CD8-positive, alpha-beta memory T cell (primary cell): ENCODE results near the gene MACROD2. TPM values are rescaled to one million over a fixed set of nuclear protein-coding genes. Genes with fewer than 3 reads are reported as not detected.

ENCODE experiments used
- CTCF ChIA-PET: fragments of 350-600 bp; sonication (Branson Sonifier 250); formaldehyde crosslinking; loops from one replicate; lab custom pipeline; 2021; ENCODE audit warnings: antibody characterized with exemption; lab: Charles Lee
- POLR2A ChIA-PET: fragments of 350-600 bp; sonication (Branson Sonifier 250); formaldehyde crosslinking; loops from one replicate; lab custom pipeline; 2021; ENCODE audit warnings: antibody characterized with exemption; lab: Charles Lee
- DNase-seq, 5 donors: peaks; one replicate each; pipeline versions ENCODE4 v3.0.0 to v3.0.0-alpha.2; 2020 to 2022; ENCODE audit warnings: mixed read lengths in 1 of 5
- H3K27ac ChIP-seq: one replicate; pipeline ENCODE4 v1.7.0; 2013; ENCODE audit warnings: low read depth, mild to moderate bottlenecking, low read length, moderate library complexity
- H3K27me3 ChIP-seq: 2 replicates; pipeline ENCODE4 v1.7.0; 2013; ENCODE audit warnings: low read length, mild to moderate bottlenecking; ENCODE audit not compliant: insufficient read depth, poor library complexity, severe bottlenecking
- H3K36me3 ChIP-seq: 2 replicates; pipeline ENCODE4 v1.7.0; 2013; ENCODE audit warnings: mild to moderate bottlenecking, low read length, moderate library complexity; ENCODE audit not compliant: insufficient read depth
- H3K4me1 ChIP-seq: 2 replicates; pipeline ENCODE4 v1.7.0; 2013; ENCODE audit warnings: mild to moderate bottlenecking, low read length, moderate library complexity; ENCODE audit not compliant: insufficient read depth
- H3K4me3 ChIP-seq: 2 replicates; pipeline ENCODE4 v1.7.0; 2013; ENCODE audit warnings: mild to moderate bottlenecking, low read length
- H3K9me3 ChIP-seq: 2 replicates; pipeline ENCODE4 v1.7.0; 2013; ENCODE audit warnings: mild to moderate bottlenecking, low read length
- H3K27ac Mint-ChIP-seq, 8 donors: one replicate each; pipeline ENCODE4 v1.8.0; 2020 to 2021; ENCODE audit warnings: mixed read lengths in 8 of 8, mild to moderate bottlenecking in 6 of 8, inconsistent platforms in 3 of 8, moderate library complexity in 3 of 8
- H3K27me3 Mint-ChIP-seq, 2 donors: one replicate each; pipeline ENCODE4 v1.8.0; 2020 to 2021; ENCODE audit warnings: mixed read lengths in 2 of 2, mild to moderate bottlenecking in 1 of 2, moderate library complexity in 1 of 2
- H3K36me3 Mint-ChIP-seq, 3 donors: one replicate each; pipeline ENCODE4 v1.8.0; 2020 to 2021; ENCODE audit warnings: mixed read lengths in 3 of 3, inconsistent platforms in 1 of 3, mild to moderate bottlenecking in 1 of 3
- H3K4me1 Mint-ChIP-seq, 3 donors: one replicate each; pipeline ENCODE4 v1.8.0; 2020 to 2021; ENCODE audit warnings: mixed read lengths in 3 of 3, inconsistent platforms in 1 of 3, mild to moderate bottlenecking in 1 of 3
- H3K4me3 Mint-ChIP-seq, 7 donors: one replicate each; pipeline ENCODE4 v1.8.0; 2020 to 2021; ENCODE audit warnings: mixed read lengths in 7 of 7, mild to moderate bottlenecking in 6 of 7, moderate library complexity in 4 of 7, inconsistent platforms in 2 of 7
- H3K9me3 Mint-ChIP-seq, 5 donors: one replicate each; pipeline ENCODE4 v1.8.0; 2020 to 2022; ENCODE audit warnings: mixed read lengths in 5 of 5, mild to moderate bottlenecking in 3 of 5, moderate library complexity in 2 of 5, inconsistent platforms in 1 of 5
- polyA plus RNA-seq: library from polyadenylated mRNA; unstranded; fragments of 300-500 nt; fragmentation: Illumina TruSeq; gene quantifications from one replicate; pipeline ENCODE4 v1.2.3, GENCODE V29; 2021
- total RNA-seq, 2 experiments: library from RNA; stranded (reverse); gene quantifications; one replicate each; pipeline ENCODE4 v1.2.3, GENCODE V29; 2021

Gene MACROD2
- total and polyA plus RNA-seq, 3 experiments from 2014 or later = not detected

- Histone ChIP-seq H3K9me3 (no peaks in the 10 kb centered on the region), H3K4me1 (no peaks in the 10 kb centered on the region), H3K27ac (no peak overlapping the region), H3K4me3 (no peak overlapping the region), H3K36me3 (no peaks in the 10 kb centered on the region), H3K27me3 (no peaks in the 10 kb centered on the region)
- ChIA-PET POLR2A (no interaction called here), CTCF (no interaction called here)
- peaks cover 0 to 1% of the 10 kb centered on the region in 2 donors for H3K27me3 Mint-ChIP-seq
- no peaks in the 10 kb centered on the region for H3K36me3 Mint-ChIP-seq
- no peak for DNase-seq
- H3K27ac Mint-ChIP-seq = no peak overlapping the region
- no peaks in the 10 kb centered on the region for H3K4me1 Mint-ChIP-seq
- H3K4me3 Mint-ChIP-seq = no peak overlapping the region
- H3K9me3 Mint-ChIP-seq = peaks cover 0 to 20% (median 7%) of the 10 kb centered on the region in 5 donors
These were observed 1840.5 kb downstream of the MACROD2 start for GRCh38 chr20:15835811-15836210.

DNA sequence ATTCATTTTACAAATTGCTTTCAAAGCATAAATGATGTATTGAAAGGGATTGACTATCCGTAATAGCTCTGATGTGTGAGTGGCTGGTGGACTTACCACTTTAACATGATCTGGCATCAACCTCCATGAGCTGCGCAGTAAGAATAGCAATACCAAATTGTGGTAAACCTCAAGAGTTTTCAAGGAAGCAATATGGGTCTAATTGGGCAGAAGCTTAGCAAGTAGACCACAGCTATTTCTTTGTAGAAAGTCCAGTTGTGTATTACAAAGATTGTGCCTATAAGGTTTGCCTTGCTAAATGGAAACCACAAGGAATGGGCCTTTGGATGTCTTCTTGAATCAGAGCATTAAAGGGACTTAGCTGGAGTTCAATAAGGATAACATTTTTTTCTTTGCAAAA, 1841.3 kb downstream of the MACROD2 start:
- Mint-ChIP-seq H3K9me3 (peaks cover 1 to 20% (median 10%) of the 10 kb centered on the region in 5 donors), H3K27me3 (peaks cover 0 to 1% of the 10 kb centered on the region in 2 donors), H3K27ac (no peak overlapping the region), H3K4me3 (no peak overlapping the region), H3K4me1 (no peaks in the 10 kb centered on the region), H3K36me3 (no peaks in the 10 kb centered on the region)
- H3K9me3 ChIP-seq = no peaks in the 10 kb centered on the region
- ChIA-PET POLR2A (no interaction called here), CTCF (no interaction called here)
- no peak overlapping the region for H3K27ac ChIP-seq
- H3K4me3 ChIP-seq = no peak overlapping the region
- DNase-seq = no peak
- H3K27me3 ChIP-seq = no peaks in the 10 kb centered on the region
- H3K36me3 ChIP-seq = no peaks in the 10 kb centered on the region
- no peaks in the 10 kb centered on the region for H3K4me1 ChIP-seq

- H3K4me3 Mint-ChIP-seq = no peak overlapping the region
- H3K27me3 ChIP-seq = no peaks in the 10 kb centered on the region
- no peaks in the 10 kb centered on the region for H3K36me3 ChIP-seq
- H3K36me3 Mint-ChIP-seq = no peaks in the 10 kb centered on the region
- peaks cover 3 to 24% (median 10%) of the 10 kb centered on the region in 5 donors for H3K9me3 Mint-ChIP-seq
- no peak overlapping the region for H3K4me3 ChIP-seq
- no peak overlapping the region for H3K27ac ChIP-seq
- no peaks in the 10 kb centered on the region for H3K4me1 Mint-ChIP-seq
- POLR2A ChIA-PET = no interaction called here
- no peak for DNase-seq
- CTCF ChIA-PET = no interaction called here
- no peak overlapping the region for H3K27ac Mint-ChIP-seq
- no peaks in the 10 kb centered on the region for H3K9me3 ChIP-seq
- H3K27me3 Mint-ChIP-seq = peaks cover 0 to 1% of the 10 kb centered on the region in 2 donors
- no peaks in the 10 kb centered on the region for H3K4me1 ChIP-seq
These were observed 1842.2 kb downstream of the MACROD2 start for GRCh38 chr20:15837563-15837962.

- Histone ChIP-seq H3K4me1 (no peaks in the 10 kb centered on the region), H3K27me3 (no peaks in the 10 kb centered on the region), H3K36me3 (no peaks in the 10 kb centered on the region), H3K4me3 (no peak overlapping the region), H3K9me3 (no peaks in the 10 kb centered on the region), H3K27ac (no peak overlapping the region)
- Mint-ChIP-seq H3K27ac (no peak overlapping the region), H3K36me3 (no peaks in the 10 kb centered on the region), H3K4me3 (no peak overlapping the region), H3K9me3 (peaks cover 3 to 29% (median 10%) of the 10 kb centered on the region in 5 donors), H3K27me3 (peaks cover 0 to 1% of the 10 kb centered on the region in 2 donors), H3K4me1 (no peaks in the 10 kb centered on the region)
- POLR2A ChIA-PET = no interaction called here
- CTCF ChIA-PET = no interaction called here
- no peak for DNase-seq
These were observed 1843.2 kb downstream of the MACROD2 start for GRCh38 chr20:15838466-15838865.

DNA sequence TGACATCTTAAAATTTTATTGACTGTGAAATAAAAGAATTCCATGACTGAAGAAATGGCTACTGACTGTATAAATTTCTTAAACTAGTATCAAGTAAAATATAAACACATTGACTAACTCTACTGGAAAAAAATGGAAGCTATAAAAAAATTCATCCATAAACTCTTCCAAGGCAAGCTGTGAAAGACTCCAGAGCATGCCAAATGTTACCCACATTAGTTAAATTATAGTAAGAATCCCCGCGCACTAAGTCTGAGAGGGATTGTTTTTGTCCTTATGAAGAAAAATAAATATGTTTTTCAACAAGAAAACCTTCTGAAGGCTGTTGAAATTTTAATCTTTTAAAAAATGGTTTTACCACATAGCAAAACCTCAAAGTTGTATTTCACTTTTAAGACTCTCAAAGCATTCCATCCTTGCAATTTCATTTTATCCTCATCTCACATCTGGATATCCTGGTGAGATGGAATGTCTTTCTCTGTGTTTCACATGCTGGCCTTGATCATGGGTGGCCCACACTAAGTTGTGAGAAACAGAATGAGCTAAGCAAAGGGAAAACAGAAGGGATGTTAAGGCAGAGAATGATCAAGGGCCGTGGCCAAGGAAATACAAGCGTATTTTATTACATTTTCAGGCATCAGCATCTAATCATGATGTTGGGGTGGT, 1845.5 kb downstream of the MACROD2 start:
- no peaks in the 10 kb centered on the region for H3K4me1 ChIP-seq
- H3K36me3 ChIP-seq = no peaks in the 10 kb centered on the region
- Mint-ChIP-seq H3K27ac (peak overlapping the region in 1 of 8 donors; percentile 47), H3K9me3 (peaks cover 2 to 29% (median 8%) of the 10 kb centered on the region in 5 donors), H3K4me1 (no peaks in the 10 kb centered on the region), H3K27me3 (no peaks in the 10 kb centered on the region), H3K36me3 (no peaks in the 10 kb centered on the region), H3K4me3 (no peak overlapping the region)
- no peak overlapping the region for H3K4me3 ChIP-seq
- H3K27me3 ChIP-seq = no peaks in the 10 kb centered on the region
- H3K27ac ChIP-seq = no peak overlapping the region
- no peak for DNase-seq
- H3K9me3 ChIP-seq = no peaks in the 10 kb centered on the region
- POLR2A ChIA-PET = no interaction called here
- CTCF ChIA-PET = no interaction called here

DNA sequence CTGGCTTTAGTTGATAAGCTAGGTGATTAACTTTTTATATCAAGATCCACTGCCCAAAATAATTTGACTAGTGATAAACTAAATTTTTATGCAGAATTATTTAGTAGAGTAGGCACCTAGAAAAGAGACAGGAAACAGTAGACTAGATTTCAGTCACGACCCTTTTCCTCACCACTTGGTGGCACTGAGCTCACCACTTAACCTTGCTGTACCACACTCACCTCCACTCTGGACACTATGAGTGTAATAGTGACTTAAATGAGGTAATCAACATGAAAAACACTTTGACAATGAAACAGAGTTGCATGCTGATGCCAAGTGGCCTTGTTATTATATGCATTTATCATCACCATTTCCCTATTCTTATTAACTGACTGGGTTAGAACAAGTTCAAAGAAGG, 1847.6 kb downstream of the MACROD2 start:
- Histone ChIP-seq H3K36me3 (no peaks in the 10 kb centered on the region), H3K27me3 (no peaks in the 10 kb centered on the region), H3K4me3 (no peak overlapping the region), H3K27ac (no peak overlapping the region), H3K4me1 (no peaks in the 10 kb centered on the region), H3K9me3 (no peaks in the 10 kb centered on the region)
- Mint-ChIP-seq H3K36me3 (no peaks in the 10 kb centered on the region), H3K4me1 (no peaks in the 10 kb centered on the region), H3K9me3 (peaks cover 2 to 22% (median 3%) of the 10 kb centered on the region in 5 donors), H3K27ac (no peak overlapping the region), H3K4me3 (no peak overlapping the region), H3K27me3 (no peaks in the 10 kb centered on the region)
- CTCF ChIA-PET = no interaction called here
- DNase-seq = no peak
- POLR2A ChIA-PET = no interaction called here

DNA sequence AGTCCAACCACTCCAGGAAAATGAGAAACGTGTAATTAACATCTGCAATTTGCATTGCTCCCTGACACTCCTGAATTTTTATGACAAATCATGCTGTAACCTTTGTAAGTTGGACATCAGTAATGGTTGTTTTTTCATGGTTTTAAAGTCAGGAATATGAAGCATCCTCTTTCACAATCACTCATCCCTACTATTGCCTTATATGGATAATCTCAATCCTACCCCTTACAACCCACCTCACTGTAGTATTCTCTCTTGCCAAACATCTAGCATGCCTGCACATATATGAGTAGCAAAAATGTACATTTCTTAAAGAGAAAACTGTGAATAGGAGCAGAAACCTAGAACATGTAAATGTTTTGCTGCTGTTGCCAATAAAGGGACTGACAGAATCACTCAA, 1848.5 kb downstream of the MACROD2 start:
- no peak overlapping the region for H3K4me3 Mint-ChIP-seq

DNA sequence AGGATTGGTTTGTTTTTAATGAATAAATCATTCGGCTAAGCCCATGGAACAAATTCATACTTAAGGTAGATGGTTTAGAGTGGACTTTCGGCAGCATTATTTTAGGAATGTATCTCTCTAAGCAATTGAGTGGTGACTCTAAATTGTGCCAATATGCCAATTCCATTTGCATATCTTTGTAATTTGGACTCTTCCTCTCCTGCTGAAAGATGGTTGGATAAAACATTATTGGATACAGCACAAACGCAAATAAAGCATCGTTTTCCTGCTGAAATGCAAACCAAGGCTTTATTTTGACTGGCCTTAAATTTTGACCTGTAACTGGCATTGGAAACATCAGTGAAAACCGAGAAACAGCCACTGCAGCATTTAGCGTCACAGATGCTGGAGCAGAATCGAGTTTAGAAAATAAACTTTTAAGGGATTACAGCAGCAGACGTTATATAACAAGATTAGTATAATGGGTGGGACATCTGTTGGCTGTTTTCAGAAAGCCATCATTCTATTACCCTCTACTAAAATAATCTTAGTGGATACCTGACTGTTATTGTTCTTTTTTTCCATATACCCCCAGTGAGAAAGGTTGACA, 1852.0 kb downstream of the MACROD2 start:
- no peak overlapping the region for H3K27ac ChIP-seq
- no peaks in the 10 kb centered on the region for H3K36me3 ChIP-seq
- no peaks in the 10 kb centered on the region for H3K9me3 ChIP-seq
- Mint-ChIP-seq H3K36me3 (no peaks in the 10 kb centered on the region), H3K4me1 (no peaks in the 10 kb centered on the region), H3K27ac (no peak overlapping the region), H3K9me3 (peaks cover 3 to 39% (median 13%) of the 10 kb centered on the region in 5 donors), H3K27me3 (peaks cover 0 to 1% of the 10 kb centered on the region in 2 donors), H3K4me3 (no peak overlapping the region)
- DNase-seq = no peak
- H3K27me3 ChIP-seq = no peaks in the 10 kb centered on the region
- no peak overlapping the region for H3K4me3 ChIP-seq
- CTCF ChIA-PET = no interaction called here
- no peaks in the 10 kb centered on the region for H3K4me1 ChIP-seq
- POLR2A ChIA-PET = no interaction called here

More for the DNA sequence above, 1848.5 kb downstream of the MACROD2 start:
- Histone ChIP-seq H3K27me3 (no peaks in the 10 kb centered on the region), H3K4me3 (no peak overlapping the region), H3K36me3 (no peaks in the 10 kb centered on the region), H3K27ac (no peak overlapping the region), H3K9me3 (no peaks in the 10 kb centered on the region), H3K4me1 (no peaks in the 10 kb centered on the region)
- DNase-seq = no peak
- ChIA-PET POLR2A (no interaction called here), CTCF (no interaction called here)
- Mint-ChIP-seq H3K9me3 (peaks cover 2 to 26% (median 6%) of the 10 kb centered on the region in 5 donors), H3K27ac (no peak overlapping the region), H3K4me1 (no peaks in the 10 kb centered on the region), H3K36me3 (no peaks in the 10 kb centered on the region), H3K27me3 (no peaks in the 10 kb centered on the region)
